ENCODE measurements around the gene FAS. TPM values are rescaled to one million over a fixed set of nuclear protein-coding genes. Genes with fewer than 3 reads are reported as not detected.

FAS gene
- total and polyA plus RNA-seq, 9 of the 15 experiments (the other 6 are each of a cell fraction or from before 2014, with no cell fraction given), result 0.08 to 0.62 (median 0.37) TPM

DNA sequence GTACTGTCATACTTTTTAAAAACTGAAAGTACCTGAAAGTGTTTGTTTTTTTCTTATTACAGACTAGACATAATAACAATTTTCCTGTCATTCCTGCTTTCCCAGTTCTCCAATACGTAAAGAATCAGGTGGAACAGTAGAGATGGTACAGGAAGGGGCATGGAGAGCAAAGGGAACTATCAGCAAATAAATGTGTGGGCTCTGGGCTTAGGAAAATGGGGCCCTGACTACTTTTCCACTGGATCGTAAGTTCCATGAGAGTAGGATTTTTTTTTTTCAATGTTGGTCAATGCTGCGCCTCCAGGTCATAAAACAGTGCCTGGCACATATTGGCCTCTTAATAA is 15.2 kb upstream of the FAS start:
- FAIRE-seq (no peak), DNase-seq (ENCODE audit: extremely low read depth in 1 of 4, low spot score in 3 of 4) (no peak), ATAC-seq (peak; percentile 66)
- BruUV-seq (replicated peaks), result no TSS peak
- Histone ChIP-seq H4K20me1 (replicated peaks; ENCODE audit: control insufficient read depth, insufficient read depth, low read length) (no peaks in the 10 kb centered on the region), H3K27me3 (ENCODE audit: control insufficient read depth in 2 of 2, insufficient read depth in 2 of 2, low read length in 2 of 2) (no peaks in the 10 kb centered on the region), H3K79me2 (ENCODE audit: control insufficient read depth, insufficient read depth, low read length) (no peaks in the 10 kb centered on the region), H3K27ac (ENCODE audit: extremely low read depth, low read depth, low read length) (peak overlapping the region; percentile 54), H3K4me3 (peak overlapping the region; percentile 40), H3K9ac (ENCODE audit: insufficient read depth in 1 of 2, low read depth in 2 of 2, low read length in 2 of 2) (peak overlapping the region in 1 of 2 experiments; percentile 68; a peak in 2 of 4 replicates), H3K9me1 (ENCODE audit: control insufficient read depth, insufficient read depth, low read length) (no peaks in the 10 kb centered on the region), H3K36me3 (ENCODE audit: control insufficient read depth, insufficient read depth, low read length) (no peaks in the 10 kb centered on the region), H3K4me2 (ENCODE audit: insufficient read depth, low read length) (peak overlapping the region; percentile 63), H2AFZ (ENCODE audit: low read depth, low read length) (peak overlapping the region; percentile 81), H3K9me3 (replicated peaks; ENCODE audit: control insufficient read depth, insufficient read depth, low read depth, low read length) (no peaks in the 10 kb centered on the region), H3K4me1 (replicated peaks in 1 of 2; ENCODE audit: control insufficient read depth in 2 of 2, insufficient read depth in 2 of 2, low read length in 2 of 2) (peaks cover 0 to 2% of the 10 kb centered on the region in 2 experiments; a peak in 1 of 5 replicates)
- in situ Hi-C loops (cut with MboI) (no loop called here), intact Hi-C loops (cut with micrococcal nuclease) (no loop called here)
- WGBS (ENCODE audit: insufficient coverage, low coverage, missing lambda C conversion rate), result 26% methylated on average over 3 of the region's 3 CpGs
- ChIA-PET POLR2A (interaction anchor here (1.0 kb wide), 1 partner anchor 16 kb away, joined by 4 read pairs; the partner anchor contains the start of gene FAS), CTCF (ENCODE audit: low intra/inter-chr PET ratio) (no interaction called here)
- TF ChIP-seq PKNOX1 (IDR thresholded peaks at IDR 0.05) (no peak), ETV5 (CRISPR knock-in tag; IDR thresholded peaks at IDR 0.05; ENCODE audit: low read depth) (no peak), MCM5 (IDR thresholded peaks at IDR 0.05; ENCODE audit: low read depth) (no peak), STAT5A (IDR thresholded peaks at IDR 0.05; ENCODE audit: borderline replicate concordance, low read length) (no peak), POU5F1 (IDR thresholded peaks at IDR 0.05; ENCODE audit: borderline replicate concordance, low read depth, low read length, partially characterized antibody) (no peak), CBFB (CRISPR knock-in tag; IDR thresholded peaks at IDR 0.05) (no peak), AFF4 (CRISPR knock-in tag; IDR thresholded peaks at IDR 0.05) (no peak)
- TF ChIP-seq, protein P1, sequence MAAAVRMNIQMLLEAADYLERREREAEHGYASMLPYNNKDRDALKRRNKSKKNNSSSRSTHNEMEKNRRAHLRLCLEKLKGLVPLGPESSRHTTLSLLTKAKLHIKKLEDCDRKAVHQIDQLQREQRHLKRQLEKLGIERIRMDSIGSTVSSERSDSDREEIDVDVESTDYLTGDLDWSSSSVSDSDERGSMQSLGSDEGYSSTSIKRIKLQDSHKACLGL (CRISPR knock-in tag; IDR thresholded peaks at IDR 0.05; ENCODE audit: borderline replicate concordance, poor library complexity, severe bottlenecking), result no peak
- TF ChIP-seq, protein P2, sequence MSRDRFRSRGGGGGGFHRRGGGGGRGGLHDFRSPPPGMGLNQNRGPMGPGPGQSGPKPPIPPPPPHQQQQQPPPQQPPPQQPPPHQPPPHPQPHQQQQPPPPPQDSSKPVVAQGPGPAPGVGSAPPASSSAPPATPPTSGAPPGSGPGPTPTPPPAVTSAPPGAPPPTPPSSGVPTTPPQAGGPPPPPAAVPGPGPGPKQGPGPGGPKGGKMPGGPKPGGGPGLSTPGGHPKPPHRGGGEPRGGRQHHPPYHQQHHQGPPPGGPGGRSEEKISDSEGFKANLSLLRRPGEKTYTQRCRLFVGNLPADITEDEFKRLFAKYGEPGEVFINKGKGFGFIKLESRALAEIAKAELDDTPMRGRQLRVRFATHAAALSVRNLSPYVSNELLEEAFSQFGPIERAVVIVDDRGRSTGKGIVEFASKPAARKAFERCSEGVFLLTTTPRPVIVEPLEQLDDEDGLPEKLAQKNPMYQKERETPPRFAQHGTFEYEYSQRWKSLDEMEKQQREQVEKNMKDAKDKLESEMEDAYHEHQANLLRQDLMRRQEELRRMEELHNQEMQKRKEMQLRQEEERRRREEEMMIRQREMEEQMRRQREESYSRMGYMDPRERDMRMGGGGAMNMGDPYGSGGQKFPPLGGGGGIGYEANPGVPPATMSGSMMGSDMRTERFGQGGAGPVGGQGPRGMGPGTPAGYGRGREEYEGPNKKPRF (IDR thresholded peaks at IDR 0.05; ENCODE audit: low read depth, low read length), result no peak

All from K562 (cell line).